Mucosa of descending colon (tissue), 3 donors: ENCODE results near the gene DDX56. TPM values are rescaled to one million over a fixed set of nuclear protein-coding genes. Genes with fewer than 3 reads are reported as not detected.

Source experiments
- ATAC-seq: fragments of 200-7000 bp; cut with Tn5 transposase; one replicate; pipeline ENCODE4 v1.9.1; 2020; ENCODE audit warnings: mild to moderate bottlenecking, moderate library complexity
- DNase-seq, 3 donors: peaks; one replicate each; pipeline ENCODE4 v3.0.0-alpha.2; 2020
- H3K36me3 ChIP-seq: fragments of 200-600 bp; one replicate; pipeline ENCODE4 v1.8.0; 2021; ENCODE audit warnings: low read depth, mild to moderate bottlenecking
- H3K4me1 ChIP-seq: fragments of 200-600 bp; one replicate; pipeline ENCODE4 v1.8.0; 2021; ENCODE audit warnings: low read depth, mild to moderate bottlenecking
- H3K4me3 ChIP-seq: fragments of 200-600 bp; one replicate; pipeline ENCODE4 v1.8.0; 2021; ENCODE audit warnings: mild to moderate bottlenecking
- H3K9me3 ChIP-seq: fragments of 200-600 bp; one replicate; pipeline ENCODE4 v1.8.0; 2021; ENCODE audit warnings: mild to moderate bottlenecking
- intact Hi-C, 2 donors: fragments of 100-400 bp; cut with DNase I in 1 of 2; cut with micrococcal nuclease in 1 of 2; formaldehyde crosslinking; loops; one replicate each; pipeline versions ENCODE4 v1.11.0 to v1.11.1; 2022; cut with DNase I, micrococcal nuclease
- total RNA-seq, 3 donors: library from RNA; stranded (reverse); fragmentation: NEBNext Ultra II Directional in 2 of 3; extraction: Animal tissue kit (Norgen Biotek cat#: 25700) in 2 of 3; gene quantifications; one replicate each; pipeline versions ENCODE4 v1.2.1 to v1.2.4, GENCODE V29; 2021 to 2023
- TF ChIP-seq, protein P1 (sequence below): fragments of 200-600 bp; IDR thresholded peaks from one replicate; pipeline ENCODE4 v1.8.0; 2022; ENCODE audit warnings: antibody characterized with exemption, mild to moderate bottlenecking
- donor health status: DM: no; HTN: no; CAD: no; lungs with moderate emphysema.
- donor health status: DM: no; HTN: no; CAD: no.
- donor health status: DM: no; HTN: yes; CAD: no.

DDX56 gene
- total RNA-seq, 3 donors from 2014 or later: 50.7 to 60.6 (median 60.0) TPM

DNA sequence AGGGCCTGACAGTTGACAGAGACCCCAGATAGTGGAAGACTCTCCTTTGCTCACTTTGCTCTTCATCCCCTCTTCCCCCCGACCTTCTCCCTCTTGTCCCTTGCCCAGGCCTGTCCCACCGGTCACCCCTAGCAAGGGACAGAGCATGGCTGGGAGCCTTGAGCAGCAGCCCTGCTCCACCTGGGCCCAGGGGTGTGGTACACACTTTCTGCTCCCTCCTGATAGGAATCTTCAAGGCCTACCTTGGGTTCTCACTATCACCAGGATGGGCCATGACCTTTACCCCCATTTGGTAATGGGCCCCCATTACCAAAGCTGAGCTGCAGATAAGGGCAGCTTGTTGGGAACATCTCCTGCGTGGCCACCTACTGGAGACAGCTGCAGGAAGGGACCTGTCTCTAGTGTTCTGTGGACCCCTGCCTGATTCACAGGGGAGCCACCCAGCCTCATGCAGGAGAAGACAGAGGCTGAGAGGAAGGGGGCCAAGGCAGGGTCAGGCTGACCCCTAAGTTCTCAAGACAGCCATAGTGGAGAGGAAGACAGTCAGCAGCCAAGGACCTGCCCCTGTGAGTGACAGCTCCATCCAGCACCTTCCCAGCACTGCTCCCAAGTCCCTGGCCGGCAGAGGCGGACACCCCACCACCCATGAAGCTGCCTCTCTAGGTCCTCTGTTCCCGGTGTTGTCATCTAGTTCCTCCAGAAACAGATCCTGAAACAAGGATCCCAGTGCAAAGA lies 31.7 kb downstream of the DDX56 start:
- TF ChIP-seq, protein P1, sequence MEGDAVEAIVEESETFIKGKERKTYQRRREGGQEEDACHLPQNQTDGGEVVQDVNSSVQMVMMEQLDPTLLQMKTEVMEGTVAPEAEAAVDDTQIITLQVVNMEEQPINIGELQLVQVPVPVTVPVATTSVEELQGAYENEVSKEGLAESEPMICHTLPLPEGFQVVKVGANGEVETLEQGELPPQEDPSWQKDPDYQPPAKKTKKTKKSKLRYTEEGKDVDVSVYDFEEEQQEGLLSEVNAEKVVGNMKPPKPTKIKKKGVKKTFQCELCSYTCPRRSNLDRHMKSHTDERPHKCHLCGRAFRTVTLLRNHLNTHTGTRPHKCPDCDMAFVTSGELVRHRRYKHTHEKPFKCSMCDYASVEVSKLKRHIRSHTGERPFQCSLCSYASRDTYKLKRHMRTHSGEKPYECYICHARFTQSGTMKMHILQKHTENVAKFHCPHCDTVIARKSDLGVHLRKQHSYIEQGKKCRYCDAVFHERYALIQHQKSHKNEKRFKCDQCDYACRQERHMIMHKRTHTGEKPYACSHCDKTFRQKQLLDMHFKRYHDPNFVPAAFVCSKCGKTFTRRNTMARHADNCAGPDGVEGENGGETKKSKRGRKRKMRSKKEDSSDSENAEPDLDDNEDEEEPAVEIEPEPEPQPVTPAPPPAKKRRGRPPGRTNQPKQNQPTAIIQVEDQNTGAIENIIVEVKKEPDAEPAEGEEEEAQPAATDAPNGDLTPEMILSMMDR: no peak
- Histone ChIP-seq H3K36me3 (no peaks in the 10 kb centered on the region), H3K4me3 (no peak overlapping the region), H3K4me1 (peaks cover 3% of the 10 kb centered on the region), H3K9me3 (no peaks in the 10 kb centered on the region)
- intact Hi-C loops: no loop called here
- ATAC-seq (no peak), DNase-seq (no peak)

DNA sequence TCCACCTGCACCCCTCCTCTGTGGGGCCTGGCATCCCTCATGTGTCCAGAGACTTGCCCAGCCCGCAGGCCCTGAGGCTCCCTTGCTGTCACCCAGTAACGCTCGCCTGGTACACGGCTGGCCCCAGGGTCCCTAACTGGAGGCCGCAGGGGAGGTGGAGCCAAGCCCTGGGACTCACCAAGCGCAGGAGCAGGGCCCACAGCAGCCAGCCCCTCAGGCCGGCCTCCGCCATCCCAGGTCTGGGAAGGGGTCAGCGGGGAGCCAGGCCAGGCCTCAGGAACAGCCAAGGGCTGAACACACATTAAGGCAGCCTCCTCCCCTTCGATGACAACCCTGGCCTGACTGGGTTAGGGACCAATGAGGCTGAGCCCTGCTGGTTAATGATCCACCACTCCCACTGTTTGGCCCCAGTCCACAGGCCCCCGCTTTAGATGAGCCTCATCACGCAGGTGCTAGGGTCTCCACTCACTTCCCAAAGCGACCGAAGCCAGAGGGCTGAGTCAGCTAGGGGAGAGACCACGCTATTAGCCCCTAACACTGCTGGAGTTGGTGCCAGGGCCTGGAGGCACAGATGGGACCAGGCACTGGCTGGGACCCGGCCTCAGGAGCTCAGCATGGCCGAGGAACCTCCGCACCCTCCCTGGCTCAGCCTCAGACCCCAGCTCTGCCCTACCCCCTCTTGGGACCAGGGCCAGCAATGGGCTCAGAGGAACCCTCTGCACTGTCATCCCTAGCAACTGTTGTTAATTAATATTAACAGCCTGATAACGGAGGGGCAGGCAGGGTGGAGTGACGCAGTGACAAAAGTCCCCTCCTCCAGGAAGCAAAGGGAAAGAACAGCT lies 32.5 kb downstream of the DDX56 start, which contains the start of gene NPC1L1:
TSS of gene NPC1L1 (minus strand) at position 303 of the 842 bp plus-strand sequence. CDS start at position 232, 71 bp downstream.
- H3K4me3 ChIP-seq: no peak within 1 kb of the TSS
- intact Hi-C loops: no loop called here
- no peaks in the 10 kb centered on the region for H3K9me3 ChIP-seq
- no peaks in the 10 kb centered on the region for H3K36me3 ChIP-seq
- TF ChIP-seq, protein P1: no peak
- DNase-seq: no peak
- no peak for ATAC-seq
- H3K4me1 ChIP-seq: peaks cover 3% of the 10 kb centered on the region

- intact Hi-C loops: no loop called here
- Histone ChIP-seq H3K4me3 (no peak overlapping the region), H3K36me3 (no peaks in the 10 kb centered on the region), H3K9me3 (no peaks in the 10 kb centered on the region), H3K4me1 (peaks cover 3% of the 10 kb centered on the region)
- TF ChIP-seq, protein P1: no peak
- ATAC-seq (no peak), DNase-seq (no peak)
Measured at GRCh38 chr7:44540592-44541027, 33.1 kb downstream of the DDX56 start.

DNA sequence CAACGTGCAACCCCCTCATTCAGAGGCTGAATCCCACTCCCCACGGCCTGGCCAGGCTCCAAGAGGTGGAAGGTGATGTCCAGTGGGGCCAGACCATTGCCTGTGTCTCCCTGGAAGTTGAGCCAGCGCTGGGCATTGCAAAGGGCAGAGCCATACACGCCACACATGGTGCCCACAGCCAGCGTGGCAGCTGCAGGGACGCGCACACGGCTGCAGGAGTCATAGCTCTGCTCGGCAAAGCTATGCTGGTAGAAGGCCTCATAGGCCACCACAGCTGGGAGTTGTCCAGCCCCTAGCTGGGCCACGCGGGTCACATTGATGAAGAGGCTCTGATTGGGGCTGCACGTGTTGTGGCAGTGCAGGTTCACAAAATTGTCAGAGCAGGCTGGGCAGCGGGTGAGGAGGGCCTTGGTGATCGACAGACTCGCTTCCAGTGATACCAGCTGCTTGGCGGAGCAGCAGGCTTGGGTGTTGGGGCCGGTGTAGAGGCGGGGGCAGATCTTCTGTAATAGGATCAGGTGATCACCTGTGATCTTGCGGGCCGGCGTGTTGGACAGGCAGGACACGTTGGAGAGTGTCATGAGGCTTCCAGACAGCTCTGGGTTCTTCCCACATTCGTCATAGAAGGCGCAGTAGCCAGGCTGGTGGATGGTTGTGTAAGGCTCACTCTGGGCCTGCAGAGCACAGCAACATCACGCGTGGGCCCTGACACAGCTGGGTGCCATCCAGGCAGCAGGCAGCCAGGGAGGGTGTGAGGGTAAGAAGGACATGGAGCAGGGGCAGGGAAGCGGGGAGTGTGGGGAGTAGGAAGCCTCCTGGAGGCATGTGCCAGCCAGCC lies 33.8 kb downstream of the DDX56 start:
- H3K4me1 ChIP-seq: peaks cover 3% of the 10 kb centered on the region
- no peak for ATAC-seq
- TF ChIP-seq, protein P1: no peak
- intact Hi-C loops: no loop called here
- no peaks in the 10 kb centered on the region for H3K9me3 ChIP-seq
- DNase-seq: no peak
- no peaks in the 10 kb centered on the region for H3K36me3 ChIP-seq
- no peak overlapping the region for H3K4me3 ChIP-seq
